Transverse colon (tissue), 4 donors: ENCODE results near the gene UNC80. TPM values are rescaled to one million over a fixed set of nuclear protein-coding genes. Genes with fewer than 3 reads are reported as not detected.

ENCODE experiments used
- DNase-seq: peaks from one replicate; pipeline ENCODE4 v3.0.0-alpha.2; 2019
- H3K27ac ChIP-seq, 4 donors: fragments of 200-600 bp; sonication (generic); 2 replicates each; pipeline ENCODE4 v1.5.1; 2016 to 2018; ENCODE audit warnings: inconsistent platforms in 4 of 4
- H3K27me3 ChIP-seq: fragments of 200-600 bp; sonication (generic); 2 replicates; pipeline ENCODE4 v1.5.1; 2017; ENCODE audit warnings: inconsistent platforms
- H3K36me3 ChIP-seq, 4 donors: fragments of 200-600 bp; sonication (generic); 2 replicates each; pipeline ENCODE4 v1.5.1; 2017 to 2019; ENCODE audit warnings: inconsistent platforms in 4 of 4
- H3K4me1 ChIP-seq, 4 donors: fragments of 200-600 bp; sonication (generic); 2 replicates each; pipeline ENCODE4 v1.5.1; 2017 to 2020; ENCODE audit warnings: inconsistent platforms in 4 of 4
- H3K4me3 ChIP-seq, 4 donors: fragments of 200-600 bp; sonication (generic); 1 replicate in 1 of 4; 2 replicates in 3 of 4; pipeline versions ENCODE4 v1.5.1 to v1.6.1; 2017 to 2019; ENCODE audit warnings: inconsistent platforms in 4 of 4
- H3K9me3 ChIP-seq, 2 donors: fragments of 200-600 bp; sonication (generic); 2 replicates each; pipeline ENCODE4 v1.5.1; 2017 to 2019; ENCODE audit warnings: inconsistent platforms in 2 of 2
- CTCF ChIP-seq, 5 experiments: fragments of 200-600 bp in 3 of 5; fragments of 450-650 bp in 2 of 5; sonication (generic) in 3 of 5; IDR thresholded peaks; 1 replicate in 2 of 5; 2 replicates in 3 of 5; pipeline ENCODE4 v1.5.1; 2016 to 2017; ENCODE audit warnings: antibody characterized with exemption in 5 of 5, inconsistent platforms in 3 of 5, mild to moderate bottlenecking in 2 of 5, moderate library complexity in 1 of 5
- EP300 ChIP-seq: sonication (generic); formaldehyde crosslinking; IDR thresholded peaks from one replicate; pipeline ENCODE4 v1.6.1; 2017; ENCODE audit warnings: antibody characterized with exemption, low read depth
- POLR2A ChIP-seq: fragments of 450-650 bp; IDR thresholded peaks from one replicate; pipeline ENCODE4 v1.6.1; 2016; ENCODE audit warnings: antibody characterized with exemption, mild to moderate bottlenecking, moderate library complexity
- POLR2AphosphoS5 ChIP-seq, 3 donors: sonication (generic); formaldehyde crosslinking; IDR thresholded peaks; one replicate each; pipeline ENCODE4 v1.6.1; 2016; ENCODE audit warnings: antibody characterized with exemption in 3 of 3
- WGBS, 2 donors: methylation state at CpG; one replicate each; pipeline ENCODE4 v1.1.5; 2018; ENCODE audit warnings: low coverage in 1 of 2; 5-methylcytosine and 5-hydroxymethylcytosine counted together
- in situ Hi-C, 4 donors: fragments of 200-750 bp; cut with MboI; loops; one replicate each; pipeline versions ENCODE4 v1.15.0 to v1.15.1; 2017; ENCODE audit warnings: low sequenced_read_pairs in 3 of 4, low pct_ligation_motif_present in 1 of 4, low pct_unique_long_range_greater_than_20kb in 1 of 4
- intact Hi-C: fragments of 100-400 bp; cut with DNase I; formaldehyde crosslinking; loops from one replicate; pipeline ENCODE4 v1.15.1; 2023; ENCODE audit warnings: low total_unique reads
- total RNA-seq, 4 donors: library from RNA; depleted of rRNA; stranded (reverse); fragments of >200 nt; gene quantifications; one replicate each; pipeline ENCODE4 v1.1.0, GENCODE V29; 2016

The UNC80 gene
- total RNA-seq, 4 donors from 2014 or later: 0.14 to 0.75 (median 0.16) TPM; not detected in 1

- H3K9me3 ChIP-seq: no peaks in the 10 kb centered on the region
- in situ Hi-C loops: no loop called here
Observed at GRCh38 chr2:209870067-209870466, 98.4 kb downstream of the UNC80 start.

GRCh38 chr2:209872675-209873074 lies 101.0 kb downstream of the UNC80 start:
- no peaks in the 10 kb centered on the region for H3K4me1 ChIP-seq
- no peak for DNase-seq
- no peak overlapping the region for H3K4me3 ChIP-seq
- 61 to 65% methylated on average over 3 to 9 of the region's 9 CpGs for WGBS, 2 donors
- no peaks in the 10 kb centered on the region for H3K9me3 ChIP-seq
- no peaks in the 10 kb centered on the region for H3K27me3 ChIP-seq
- no peak for TF ChIP-seq POLR2AphosphoS5 (IDR thresholded peaks at IDR 0.05)
- no peak for TF ChIP-seq POLR2A
- TF ChIP-seq CTCF (IDR thresholded peaks at IDR 0.05): no peak
- no peak for TF ChIP-seq EP300
- intact Hi-C loops (no loop called here), in situ Hi-C loops (no loop called here)
- no peak overlapping the region for H3K27ac ChIP-seq
- no peaks in the 10 kb centered on the region for H3K36me3 ChIP-seq

More at GRCh38 chr2:209870067-209870466, 98.4 kb downstream of the UNC80 start:
- no peak overlapping the region for H3K27ac ChIP-seq
- no peaks in the 10 kb centered on the region for H3K36me3 ChIP-seq
- TF ChIP-seq POLR2AphosphoS5 (IDR thresholded peaks at IDR 0.05) (no peak), POLR2A (no peak), EP300 (no peak), CTCF (IDR thresholded peaks at IDR 0.05) (no peak)
- no peak overlapping the region for H3K4me3 ChIP-seq
- intact Hi-C loops: no loop called here
- no peaks in the 10 kb centered on the region for H3K4me1 ChIP-seq
- DNase-seq: no peak
- no peaks in the 10 kb centered on the region for H3K27me3 ChIP-seq
- WGBS, 2 donors: 31 to 33% methylated on average over 2 of the region's 2 CpGs

- intact Hi-C loops (no loop called here), in situ Hi-C loops (no loop called here)
- Histone ChIP-seq H3K36me3 (no peaks in the 10 kb centered on the region), H3K9me3 (no peaks in the 10 kb centered on the region), H3K4me3 (no peak overlapping the region), H3K27me3 (no peaks in the 10 kb centered on the region), H3K4me1 (no peaks in the 10 kb centered on the region), H3K27ac (no peak overlapping the region)
- 33 to 44% methylated on average over 1 of the region's 1 CpG for WGBS, 2 donors
- no peak for TF ChIP-seq CTCF (IDR thresholded peaks at IDR 0.05)
- TF ChIP-seq POLR2A: no peak
- no peak for TF ChIP-seq POLR2AphosphoS5 (IDR thresholded peaks at IDR 0.05)
- no peak for TF ChIP-seq EP300
- DNase-seq: no peak
Observed at GRCh38 chr2:209875270-209875669, 103.6 kb downstream of the UNC80 start.

- in situ Hi-C loops: no loop called here
- intact Hi-C loops: no loop called here
- 6 to 26% methylated on average over 1 of the region's 1 CpG for WGBS, 2 donors
Observed at GRCh38 chr2:209876211-209876610, 104.6 kb downstream of the UNC80 start.

More at GRCh38 chr2:209876211-209876610, 104.6 kb downstream of the UNC80 start:
- H3K9me3 ChIP-seq: no peaks in the 10 kb centered on the region
- H3K4me3 ChIP-seq: no peak overlapping the region
- no peak overlapping the region for H3K27ac ChIP-seq
- no peaks in the 10 kb centered on the region for H3K4me1 ChIP-seq
- no peaks in the 10 kb centered on the region for H3K36me3 ChIP-seq
- no peak for DNase-seq
- no peaks in the 10 kb centered on the region for H3K27me3 ChIP-seq
- TF ChIP-seq POLR2AphosphoS5 (IDR thresholded peaks at IDR 0.05) (no peak), CTCF (IDR thresholded peaks at IDR 0.05) (no peak), EP300 (no peak), POLR2A (no peak)
